Smooth muscle cell (in vitro differentiated cells): ENCODE measurements around the gene EPB41L4A. TPM values are rescaled to one million over a fixed set of nuclear protein-coding genes. Genes with fewer than 3 reads are reported as not detected.

ENCODE experiments used
- DNase-seq: peaks from one replicate; lab custom pipeline; 2025; ENCODE audit not compliant: unreplicated experiment; lab: John Stamatoyannopoulos, UW
- H2AFZ ChIP-seq: fragments of 200-600 bp; sonication (generic); 2 replicates; pipeline ENCODE4 v1.6.0; 2016; ENCODE audit warnings: antibody characterized with exemption, low read depth, mild to moderate bottlenecking
- H3F3A ChIP-seq: fragments of 200-600 bp; sonication (generic); 2 replicates; pipeline ENCODE4 v1.6.0; 2017; ENCODE audit warnings: antibody characterized with exemption, low read depth
- H3K27ac ChIP-seq: fragments of 200-600 bp; sonication (generic); 2 replicates; pipeline ENCODE4 v1.5.1; 2016; ENCODE audit warnings: low read depth, mild to moderate bottlenecking
- H3K27me3 ChIP-seq: fragments of 200-600 bp; sonication (generic); 2 replicates; pipeline ENCODE4 v1.6.1; 2016; ENCODE audit warnings: low read depth, mild to moderate bottlenecking
- H3K36me3 ChIP-seq: fragments of 200-600 bp; sonication (generic); 2 replicates; pipeline ENCODE4 v1.5.1; 2016; ENCODE audit warnings: low read depth
- H3K4me1 ChIP-seq: fragments of 200-600 bp; sonication (generic); 2 replicates; pipeline ENCODE4 v1.5.1; 2016; ENCODE audit warnings: low read depth
- H3K4me2 ChIP-seq: fragments of 200-600 bp; sonication (generic); 2 replicates; pipeline ENCODE4 v1.6.0; 2016; ENCODE audit warnings: mild to moderate bottlenecking
- H3K4me3 ChIP-seq: fragments of 200-600 bp; sonication (generic); 2 replicates; pipeline ENCODE4 v1.5.1; 2016; ENCODE audit warnings: mild to moderate bottlenecking
- H3K79me2 ChIP-seq: fragments of 200-600 bp; sonication (generic); 2 replicates; pipeline ENCODE4 v1.6.0; 2016; ENCODE audit warnings: low read depth, mild to moderate bottlenecking
- H3K9ac ChIP-seq: fragments of 200-600 bp; sonication (generic); 2 replicates; pipeline ENCODE4 v1.6.0; 2016; ENCODE audit warnings: low read depth
- H3K9me3 ChIP-seq: fragments of 200-600 bp; sonication (generic); replicated peaks from 2 replicates; pipeline ENCODE4 v1.5.1; 2016; ENCODE audit warnings: low read depth
- H4K20me1 ChIP-seq: fragments of 200-600 bp; sonication (generic); 2 replicates; pipeline ENCODE4 v1.6.0; 2016; ENCODE audit warnings: low read depth
- CTCF ChIP-seq: fragments of 200-600 bp; sonication (generic); IDR thresholded peaks from 2 replicates; pipeline ENCODE4 v1.5.1; 2017; ENCODE audit warnings: borderline replicate concordance, mild to moderate bottlenecking, antibody characterized with exemption; ENCODE audit not compliant: insufficient read depth, poor library complexity, severe bottlenecking
- WGBS: methylation state at CpG from one replicate; pipeline ENCODE4 v1.1.7; 2016; ENCODE audit warnings: low lambda C conversion rate; 5-methylcytosine and 5-hydroxymethylcytosine counted together
- polyA plus RNA-seq: library from polyadenylated mRNA; unstranded; fragments of >200 nt; fragmentation: Nextera tagmentation; extraction: Ambion mirVana; gene quantifications from 2 replicates; pipeline ENCODE4 v1.2.1, GENCODE V29; 2016
- total RNA-seq: library from RNA; depleted of rRNA; stranded (reverse); fragments of >200 nt; gene quantifications from 2 replicates; pipeline ENCODE4 v1.2.3, GENCODE V29; 2014

The EPB41L4A gene
- total and polyA plus RNA-seq, 2 experiments from 2014 or later: 2.9 to 8.9 TPM

GRCh38 chr5:112283034-112283582 lies 136.0 kb downstream of the EPB41L4A start:
- Histone ChIP-seq H3K27me3 (no peaks in the 10 kb centered on the region), H3K36me3 (no peaks in the 10 kb centered on the region), H2AFZ (no peak overlapping the region), H3K4me3 (no peak overlapping the region), H3K4me1 (no peaks in the 10 kb centered on the region), H3K27ac (no peak overlapping the region), H3K9me3 (no peaks in the 10 kb centered on the region), H3K4me2 (no peak overlapping the region), H4K20me1 (no peaks in the 10 kb centered on the region), H3K9ac (no peak overlapping the region), H3F3A (no peaks in the 10 kb centered on the region), H3K79me2 (no peaks in the 10 kb centered on the region)
- TF ChIP-seq CTCF: no peak
- no peak for DNase-seq
- WGBS: 94% methylated on average over 3 of the region's 3 CpGs

GRCh38 chr5:112279082-112279481 lies 140.0 kb downstream of the EPB41L4A start:
- no peaks in the 10 kb centered on the region for H3K36me3 ChIP-seq
- no peak for DNase-seq
- no peak overlapping the region for H3K4me2 ChIP-seq
- no peaks in the 10 kb centered on the region for H3K79me2 ChIP-seq
- H3K9me3 ChIP-seq: no peaks in the 10 kb centered on the region
- no peaks in the 10 kb centered on the region for H3F3A ChIP-seq
- H3K4me3 ChIP-seq: no peak overlapping the region
- no peak overlapping the region for H2AFZ ChIP-seq
- no peaks in the 10 kb centered on the region for H4K20me1 ChIP-seq
- TF ChIP-seq CTCF: no peak
- no peak overlapping the region for H3K27ac ChIP-seq
- no peaks in the 10 kb centered on the region for H3K27me3 ChIP-seq
- no peaks in the 10 kb centered on the region for H3K4me1 ChIP-seq
- H3K9ac ChIP-seq: no peak overlapping the region
- 86% methylated on average over 5 of the region's 5 CpGs for WGBS

- H3K27ac ChIP-seq: no peak overlapping the region
- no peak overlapping the region for H3K4me3 ChIP-seq
- no peak for DNase-seq
- H3F3A ChIP-seq: no peaks in the 10 kb centered on the region
- no peaks in the 10 kb centered on the region for H3K79me2 ChIP-seq
- no peaks in the 10 kb centered on the region for H4K20me1 ChIP-seq
- H3K27me3 ChIP-seq: no peaks in the 10 kb centered on the region
- no peak for TF ChIP-seq CTCF
- no peak overlapping the region for H2AFZ ChIP-seq
- no peak overlapping the region for H3K9ac ChIP-seq
- WGBS: 79% methylated on average over 4 of the region's 4 CpGs
- H3K9me3 ChIP-seq: no peaks in the 10 kb centered on the region
- no peaks in the 10 kb centered on the region for H3K4me1 ChIP-seq
- no peak overlapping the region for H3K4me2 ChIP-seq
- no peaks in the 10 kb centered on the region for H3K36me3 ChIP-seq
Observed at GRCh38 chr5:112276991-112277390, 142.1 kb downstream of the EPB41L4A start.

- H3K36me3 ChIP-seq: no peaks in the 10 kb centered on the region
- 96% methylated on average over 1 of the region's 1 CpG for WGBS
- H4K20me1 ChIP-seq: no peaks in the 10 kb centered on the region
Observed at GRCh38 chr5:112275671-112276070, 143.4 kb downstream of the EPB41L4A start.

More at GRCh38 chr5:112275671-112276070, 143.4 kb downstream of the EPB41L4A start:
- H3K4me2 ChIP-seq: no peak overlapping the region
- no peaks in the 10 kb centered on the region for H3K79me2 ChIP-seq
- no peak for TF ChIP-seq CTCF
- no peaks in the 10 kb centered on the region for H3F3A ChIP-seq
- no peak overlapping the region for H2AFZ ChIP-seq
- H3K4me1 ChIP-seq: no peaks in the 10 kb centered on the region
- no peak overlapping the region for H3K4me3 ChIP-seq
- no peaks in the 10 kb centered on the region for H3K27me3 ChIP-seq
- no peak for DNase-seq
- H3K9ac ChIP-seq: no peak overlapping the region
- H3K27ac ChIP-seq: no peak overlapping the region
- no peaks in the 10 kb centered on the region for H3K9me3 ChIP-seq
